Left ventricle myocardium inferior (tissue), 1 donor: ENCODE measurements around the gene TAAR9. TPM values are rescaled to one million over a fixed set of nuclear protein-coding genes. Genes with fewer than 3 reads are reported as not detected.

Experiments
- DNase-seq: peaks from one replicate; pipeline ENCODE4 v3.0.0-alpha.2; 2020
- H3K27ac ChIP-seq: fragments of 200-600 bp; replicated peaks from 2 replicates; pipeline ENCODE4 v1.8.0; 2021
- H3K27me3 ChIP-seq: fragments of 200-600 bp; 2 replicates; pipeline ENCODE4 v1.8.0; 2021; ENCODE audit warnings: low read depth
- H3K36me3 ChIP-seq: fragments of 200-600 bp; 2 replicates; pipeline ENCODE4 v1.8.0; 2021
- H3K4me1 ChIP-seq: fragments of 200-600 bp; 2 replicates; pipeline ENCODE4 v1.8.0; 2021
- H3K4me3 ChIP-seq: fragments of 200-600 bp; 2 replicates; pipeline ENCODE4 v1.8.0; 2021; ENCODE audit warnings: mild to moderate bottlenecking, moderate library complexity
- H3K9me3 ChIP-seq: fragments of 200-600 bp; replicated peaks from 2 replicates; pipeline ENCODE4 v1.8.0; 2021
- intact Hi-C: fragments of 100-400 bp; cut with micrococcal nuclease; formaldehyde crosslinking; loops from one replicate; pipeline ENCODE4 v1.11.0; 2022
- total RNA-seq: library from RNA; stranded (reverse); fragmentation: NEBNext Ultra II Directional; extraction: Animal tissue kit (Norgen Biotek cat#: 25700); gene quantifications from one replicate; pipeline ENCODE4 v1.2.1, GENCODE V29; 2021
- TF ChIP-seq, protein P1 (sequence below): fragments of 200-600 bp; IDR thresholded peaks from 2 replicates; pipeline ENCODE4 v1.8.0; 2021; ENCODE audit warnings: antibody characterized with exemption, mild to moderate bottlenecking, borderline replicate concordance
- donor health status: DM: no; HTN: yes; CAD: no; lungs with severe emphysema.

The TAAR9 gene
- total RNA-seq, 1 donor from 2014 or later = not detected

DNA sequence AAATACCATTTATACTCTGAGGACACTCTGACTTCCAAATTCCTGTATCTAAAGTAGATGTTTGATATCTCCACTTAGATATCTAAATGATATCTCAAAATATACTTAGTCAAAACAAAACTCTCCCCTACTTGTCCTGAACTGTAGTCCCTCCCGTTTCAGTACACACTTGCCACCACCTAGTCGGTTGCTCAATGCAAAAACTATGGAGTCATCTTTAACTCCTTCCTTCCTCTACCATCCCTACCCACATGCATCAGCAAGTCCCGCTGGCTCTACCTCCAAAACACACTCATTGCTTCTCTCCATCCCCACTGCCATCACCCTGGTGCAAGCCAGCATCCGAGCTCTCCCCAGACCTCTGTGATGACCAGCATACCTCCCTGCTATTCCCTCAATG lies 38.3 kb upstream of the TAAR9 start:
- H3K4me1 ChIP-seq = peaks cover 57% of the 10 kb centered on the region

DNA sequence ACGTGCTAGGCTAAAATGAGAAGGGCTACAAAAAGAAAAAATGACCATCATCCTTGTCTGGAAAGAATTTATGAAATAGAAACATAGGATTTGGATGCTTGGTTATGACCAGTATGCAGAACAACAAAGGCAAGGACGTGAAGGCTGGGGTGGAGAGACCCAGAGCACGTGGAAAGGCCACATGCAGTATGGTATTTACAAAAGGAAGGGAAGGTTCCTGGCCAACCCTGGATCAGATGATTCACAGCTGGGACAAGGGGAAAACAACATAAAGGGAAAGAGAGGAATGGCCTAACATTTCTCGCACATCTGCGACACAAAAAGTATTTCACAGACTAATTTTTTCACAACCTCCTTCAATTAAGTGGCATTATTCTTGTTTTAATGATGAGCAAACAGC lies 33.3 kb upstream of the TAAR9 start:
- no peaks in the 10 kb centered on the region for H3K9me3 ChIP-seq
- peaks cover 34% of the 10 kb centered on the region for H3K36me3 ChIP-seq
- intact Hi-C loops = no loop called here
- TF ChIP-seq, protein P1, sequence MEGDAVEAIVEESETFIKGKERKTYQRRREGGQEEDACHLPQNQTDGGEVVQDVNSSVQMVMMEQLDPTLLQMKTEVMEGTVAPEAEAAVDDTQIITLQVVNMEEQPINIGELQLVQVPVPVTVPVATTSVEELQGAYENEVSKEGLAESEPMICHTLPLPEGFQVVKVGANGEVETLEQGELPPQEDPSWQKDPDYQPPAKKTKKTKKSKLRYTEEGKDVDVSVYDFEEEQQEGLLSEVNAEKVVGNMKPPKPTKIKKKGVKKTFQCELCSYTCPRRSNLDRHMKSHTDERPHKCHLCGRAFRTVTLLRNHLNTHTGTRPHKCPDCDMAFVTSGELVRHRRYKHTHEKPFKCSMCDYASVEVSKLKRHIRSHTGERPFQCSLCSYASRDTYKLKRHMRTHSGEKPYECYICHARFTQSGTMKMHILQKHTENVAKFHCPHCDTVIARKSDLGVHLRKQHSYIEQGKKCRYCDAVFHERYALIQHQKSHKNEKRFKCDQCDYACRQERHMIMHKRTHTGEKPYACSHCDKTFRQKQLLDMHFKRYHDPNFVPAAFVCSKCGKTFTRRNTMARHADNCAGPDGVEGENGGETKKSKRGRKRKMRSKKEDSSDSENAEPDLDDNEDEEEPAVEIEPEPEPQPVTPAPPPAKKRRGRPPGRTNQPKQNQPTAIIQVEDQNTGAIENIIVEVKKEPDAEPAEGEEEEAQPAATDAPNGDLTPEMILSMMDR = no peak
- DNase-seq = no peak
- no peaks in the 10 kb centered on the region for H3K27me3 ChIP-seq
- no peak overlapping the region for H3K4me3 ChIP-seq
- peaks cover 67% of the 10 kb centered on the region for H3K4me1 ChIP-seq
- no peak overlapping the region for H3K27ac ChIP-seq

More for the DNA sequence above, 38.3 kb upstream of the TAAR9 start:
- Histone ChIP-seq H3K9me3 (no peaks in the 10 kb centered on the region), H3K27ac (no peak overlapping the region), H3K27me3 (no peaks in the 10 kb centered on the region), H3K36me3 (peaks cover 51% of the 10 kb centered on the region), H3K4me3 (no peak overlapping the region)
- TF ChIP-seq, protein P1 = no peak
- no peak for DNase-seq
- intact Hi-C loops = no loop called here

DNA sequence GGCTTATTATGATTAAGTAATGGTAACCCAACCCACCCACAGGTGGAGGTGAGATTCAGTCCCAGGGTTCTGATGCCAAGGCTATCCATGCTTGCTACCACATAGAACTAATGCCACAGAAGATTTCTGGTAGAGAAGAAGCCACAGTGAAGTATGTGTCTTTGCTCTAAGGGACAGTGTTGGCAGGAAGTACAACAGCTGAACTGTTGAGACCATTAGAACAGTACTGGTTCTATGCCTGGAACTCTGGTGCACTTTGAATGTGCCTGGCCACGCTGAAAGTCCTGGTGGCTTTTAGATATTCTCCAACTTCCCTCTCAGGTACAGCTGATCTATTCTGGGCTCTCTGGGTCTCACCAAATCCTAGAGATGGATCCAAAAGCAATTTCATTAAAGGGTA lies 32.9 kb upstream of the TAAR9 start:
- Histone ChIP-seq H3K4me1 (peaks cover 67% of the 10 kb centered on the region), H3K27ac (no peak overlapping the region), H3K9me3 (no peaks in the 10 kb centered on the region), H3K36me3 (peaks cover 30% of the 10 kb centered on the region), H3K4me3 (no peak overlapping the region), H3K27me3 (no peaks in the 10 kb centered on the region)
- TF ChIP-seq, protein P1 = no peak
- intact Hi-C loops = no loop called here
- no peak for DNase-seq

DNA sequence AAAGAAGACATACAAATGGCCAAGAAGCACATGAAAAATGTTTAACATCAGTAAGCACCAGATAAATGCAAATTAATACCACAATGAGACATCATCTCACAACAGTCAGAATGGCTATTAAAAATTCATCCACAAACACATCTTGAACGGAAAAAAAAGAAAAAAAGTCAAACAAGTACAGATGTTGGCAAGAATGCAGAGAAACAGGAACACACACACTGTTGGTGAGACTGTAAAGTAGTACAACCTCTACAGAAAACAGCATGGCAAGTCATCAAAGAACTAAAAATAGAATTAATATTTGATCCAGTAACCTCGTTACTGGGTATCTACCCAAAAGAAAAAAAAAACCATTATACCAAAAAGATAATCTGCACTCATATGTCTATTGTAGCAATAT lies 31.6 kb upstream of the TAAR9 start:
- intact Hi-C loops = no loop called here
- Histone ChIP-seq H3K27me3 (no peaks in the 10 kb centered on the region), H3K4me3 (no peak overlapping the region), H3K36me3 (peaks cover 20% of the 10 kb centered on the region), H3K9me3 (no peaks in the 10 kb centered on the region), H3K27ac (no peak overlapping the region), H3K4me1 (peaks cover 75% of the 10 kb centered on the region)
- no peak for DNase-seq
- TF ChIP-seq, protein P1 = no peak

DNA sequence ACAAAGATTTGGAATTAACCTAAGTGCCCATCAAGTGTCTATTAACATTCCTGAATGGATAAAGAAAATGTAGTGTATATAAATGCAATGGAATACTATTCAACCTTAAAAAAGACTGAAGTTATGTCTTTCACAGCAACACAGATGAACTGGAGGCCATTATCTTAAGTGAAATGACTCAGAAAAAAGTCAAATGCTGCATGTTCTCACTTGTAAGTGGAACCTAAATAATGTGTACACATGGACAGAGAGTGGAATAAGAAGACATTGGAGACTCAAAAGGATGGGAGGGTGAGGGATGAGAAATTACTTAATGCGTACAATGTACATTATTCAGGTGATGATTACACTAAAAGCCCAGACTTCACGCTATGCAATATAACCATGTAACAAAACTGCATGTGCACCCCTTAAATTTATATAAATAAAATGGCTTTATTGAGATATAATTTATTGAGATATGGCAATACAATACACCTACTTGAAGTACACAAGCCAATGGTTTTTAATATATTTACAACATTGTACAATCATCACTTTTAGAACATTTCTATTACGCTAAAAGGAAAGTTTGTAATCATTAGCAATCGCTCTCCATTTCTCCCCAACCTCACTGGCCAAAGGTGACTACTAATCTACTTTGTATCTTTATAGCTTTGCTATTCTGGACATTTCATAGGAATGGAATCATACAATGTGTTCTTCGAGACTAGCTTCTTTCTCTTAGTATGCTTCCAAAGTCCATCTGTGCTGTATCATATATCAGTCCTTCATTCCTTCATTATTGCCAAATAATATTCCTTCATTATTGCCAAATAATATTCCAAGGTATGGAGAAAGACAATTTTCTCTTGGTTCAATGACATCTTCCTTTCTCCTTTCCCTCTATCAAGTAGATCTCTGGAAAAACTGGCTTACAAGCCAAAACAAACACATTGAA lies 30.9 kb upstream of the TAAR9 start:
- H3K27me3 ChIP-seq = no peaks in the 10 kb centered on the region
- intact Hi-C loops = no loop called here
- H3K4me3 ChIP-seq = no peak overlapping the region
- TF ChIP-seq, protein P1 = no peak
- DNase-seq = no peak
- H3K4me1 ChIP-seq = peaks cover 81% of the 10 kb centered on the region
- H3K27ac ChIP-seq = no peak overlapping the region
- H3K36me3 ChIP-seq = peaks cover 13% of the 10 kb centered on the region
- no peaks in the 10 kb centered on the region for H3K9me3 ChIP-seq
